Measurements from ENCODE around the gene UTP14A. TPM values are rescaled to one million over a fixed set of nuclear protein-coding genes. Genes with fewer than 3 reads are reported as not detected.

UTP14A gene
- total RNA-seq, 1 experiment from 2014 or later, result 53.5 TPM

DNA sequence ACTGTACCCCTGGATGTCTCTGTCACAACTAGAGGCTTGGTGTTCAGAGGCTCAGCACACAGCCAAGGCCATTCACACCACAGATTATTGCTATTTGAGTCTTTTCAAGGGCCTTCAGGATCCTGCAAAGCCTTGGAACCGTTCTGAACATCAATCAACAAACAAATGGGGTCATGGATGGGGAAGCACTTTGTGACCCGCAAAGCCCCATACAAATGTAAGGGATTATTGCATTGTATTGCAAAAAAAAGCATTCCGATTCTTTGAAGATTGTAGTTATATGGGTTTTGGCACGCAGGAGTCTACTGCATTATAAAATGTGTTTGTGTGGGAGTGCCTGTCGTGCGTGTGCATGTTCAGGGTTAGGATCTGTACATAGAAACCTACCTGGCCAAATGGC is 59.2 kb downstream of the UTP14A start:
- in situ Hi-C loops (cut with HindIII; ENCODE audit: low pct_unique_long_range_greater_than_20kb, low sequenced_read_pairs), result no loop called here
- DNase-seq (ENCODE audit: low read depth, low spot score), result no peak

DNA sequence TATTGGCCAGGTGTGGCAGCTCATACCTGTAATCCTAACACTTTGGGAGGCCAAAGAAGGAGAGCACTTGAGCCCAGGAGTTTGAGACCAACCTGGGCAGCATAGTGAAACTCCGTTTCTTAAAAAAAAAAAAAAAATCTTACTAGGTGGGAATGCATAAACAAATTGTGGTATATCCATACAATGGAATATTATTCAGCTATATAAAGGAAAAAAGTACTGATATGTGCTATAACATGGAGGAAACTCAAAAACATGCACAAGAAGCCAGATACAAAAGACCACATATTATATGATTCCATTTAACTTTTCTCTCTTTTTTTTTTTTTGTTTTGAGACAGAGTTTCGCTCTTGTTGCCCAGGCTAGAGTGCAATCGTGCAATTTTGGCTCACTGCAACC is 63.0 kb downstream of the UTP14A start:
- in situ Hi-C loops (cut with HindIII; ENCODE audit: low pct_unique_long_range_greater_than_20kb, low sequenced_read_pairs), result no loop called here
- DNase-seq (ENCODE audit: low read depth, low spot score), result no peak

DNA sequence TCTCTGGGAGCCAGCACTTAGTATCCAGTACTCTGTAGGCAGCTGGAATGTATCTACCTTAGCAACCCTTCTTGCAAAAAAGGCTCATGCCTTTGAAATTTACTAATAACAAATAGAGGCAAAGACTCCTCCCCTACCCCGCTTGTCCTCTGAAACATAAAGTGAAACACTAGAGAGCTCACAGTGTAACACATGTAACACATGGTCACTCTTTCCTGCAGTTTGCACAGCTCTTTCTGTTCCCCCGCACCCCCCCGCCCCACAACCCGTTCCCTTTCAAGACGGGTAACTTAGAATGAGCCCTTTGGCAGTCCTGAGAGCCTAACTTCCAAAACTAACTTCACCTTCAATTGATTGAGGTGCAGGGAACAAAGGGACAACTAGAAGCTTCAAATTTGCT is 70.5 kb downstream of the UTP14A start:
- in situ Hi-C loops (cut with HindIII; ENCODE audit: low pct_unique_long_range_greater_than_20kb, low sequenced_read_pairs), result no loop called here

More for the DNA sequence above, 70.5 kb downstream of the UTP14A start:
- DNase-seq (ENCODE audit: low read depth, low spot score), result no peak

Other genes with a start within 250 kb of the UTP14A start
- gene XPNPEP2, start 167.2 kb upstream of the UTP14A start, total RNA-seq (2014; rRNA removed; shearing (Covaris generic)), result not detected in 2 replicates
- gene SASH3, start 126.2 kb upstream of the UTP14A start, total RNA-seq (2014; rRNA removed; shearing (Covaris generic)), result not detected in 2 replicates
- 26.8 and 27.4 TPM in 2 replicates for gene ZDHHC9, start 62.3 kb upstream of the UTP14A start, total RNA-seq (2014; rRNA removed; shearing (Covaris generic))
- 0.50 and 0.88 TPM in 2 replicates for gene BCORL1, start 76.5 kb downstream of the UTP14A start, total RNA-seq (2014; rRNA removed; shearing (Covaris generic))
- 4.9 and 5.5 TPM in 2 replicates for gene ELF4, start 204.3 kb downstream of the UTP14A start, total RNA-seq (2014; rRNA removed; shearing (Covaris generic))